Spleen (tissue), 11 donors: ENCODE results near the gene DMAP1. TPM values are rescaled to one million over a fixed set of nuclear protein-coding genes. Genes with fewer than 3 reads are reported as not detected.
"Not testable (repeated sequence)": the region's sequence is repeated elsewhere in the genome, so short reads cannot be mapped to it uniquely, and the experiment has no call there.

Experiments
- DNase-seq: peaks from one replicate; pipeline ENCODE4 v3.0.0-alpha.2; 2020
- H3K27ac ChIP-seq, 8 donors: fragments of 200-600 bp; sonication (generic) in 7 of 8; 1 replicate in 4 of 8; 2 replicates in 4 of 8; pipeline versions ENCODE4 v1.5.0 to v1.8.0; 2016 to 2021; ENCODE audit warnings: inconsistent platforms in 4 of 8, mild to moderate bottlenecking in 4 of 8, moderate library complexity in 1 of 8
- H3K27me3 ChIP-seq, 7 donors: fragments of 200-600 bp; sonication (generic) in 6 of 7; replicated peaks in 1 of 7; 1 replicate in 4 of 7; 2 replicates in 3 of 7; pipeline versions ENCODE4 v1.5.0 to v1.8.0; 2016 to 2021; ENCODE audit warnings: inconsistent platforms in 3 of 7, mild to moderate bottlenecking in 1 of 7
- H3K36me3 ChIP-seq, 6 donors: fragments of 200-600 bp; sonication (generic) in 5 of 6; 1 replicate in 4 of 6; 2 replicates in 2 of 6; pipeline versions ENCODE4 v1.5.0 to v1.8.0; 2016 to 2021; ENCODE audit warnings: inconsistent platforms in 2 of 6
- H3K4me1 ChIP-seq, 6 donors: fragments of 200-600 bp; sonication (generic) in 5 of 6; 1 replicate in 3 of 6; 2 replicates in 3 of 6; pipeline versions ENCODE4 v1.5.0 to v1.8.0; 2016 to 2021; ENCODE audit warnings: inconsistent platforms in 3 of 6
- H3K4me3 ChIP-seq, 8 donors: fragments of 200-600 bp; sonication (generic) in 7 of 8; 1 replicate in 4 of 8; 2 replicates in 4 of 8; pipeline versions ENCODE4 v1.5.0 to v1.8.0; 2016 to 2021; ENCODE audit warnings: inconsistent platforms in 4 of 8, mild to moderate bottlenecking in 4 of 8, moderate library complexity in 2 of 8
- H3K9me3 ChIP-seq, 8 donors: fragments of 200-600 bp; sonication (generic) in 7 of 8; 1 replicate in 4 of 8; 2 replicates in 4 of 8; pipeline versions ENCODE4 v1.5.0 to v1.8.0; 2016 to 2021; ENCODE audit warnings: inconsistent platforms in 4 of 8
- CTCF ChIP-seq, 11 experiments: fragments of 200-600 bp in 7 of 11; fragments of 450-650 bp in 4 of 11; sonication (generic) in 4 of 11; IDR thresholded peaks in 8 of 11; conservative IDR thresholded peaks in 3 of 11; 1 replicate in 7 of 11; 2 replicates in 4 of 11; pipeline versions ENCODE4 v1.4.0 to v1.8.0; 2016 to 2021; ENCODE audit warnings: antibody characterized with exemption in 11 of 11, inconsistent platforms in 4 of 11, mild to moderate bottlenecking in 1 of 11
- POLR2A ChIP-seq, 3 donors: fragments of 450-650 bp; IDR thresholded peaks; one replicate each; pipeline ENCODE4 v1.5.1; 2017; ENCODE audit warnings: antibody characterized with exemption in 3 of 3, mild to moderate bottlenecking in 1 of 3
- POLR2AphosphoS5 ChIP-seq, 3 donors: sonication (generic); formaldehyde crosslinking; IDR thresholded peaks; one replicate each; pipeline ENCODE4 v1.5.1; 2017; ENCODE audit warnings: antibody characterized with exemption in 3 of 3
- WGBS, 5 donors: extraction: QIAGEN DNeasy Blood & Tissue Kit in 3 of 5; methylation state at CpG; one replicate each; pipeline versions ENCODE4 v1.1.5 to v1.1.7; 2013 to 2018; 5-methylcytosine and 5-hydroxymethylcytosine counted together
- intact Hi-C: fragments of 100-400 bp; cut with DNase I; formaldehyde crosslinking; loops from one replicate; pipeline ENCODE4 v1.15.0; 2023; ENCODE audit warnings: low total_unique reads
- polyA plus RNA-seq, 3 donors: library from polyadenylated mRNA; stranded (reverse); fragments of 200-250 nt; gene quantifications; one replicate each; pipeline ENCODE4 v1.2.1, GENCODE V29; 2013
- total RNA-seq, 7 donors: library from RNA; depleted of rRNA in 3 of 7; stranded (reverse); fragments of >200 nt in 3 of 7; fragmentation: NEBNext Ultra II Directional in 4 of 7; extraction: Animal tissue kit (Norgen Biotek cat#: 25700) in 4 of 7; gene quantifications; one replicate each; pipeline versions ENCODE4 v1.1.0 to v1.2.1, GENCODE V29; 2016 to 2021
- donor health status: healthy with polysubstance abuse.
- donor health status: DM: no; HTN: no; CAD: no; lungs with moderate emphysema.
- donor health status: DM: no; HTN: no; CAD: no.
- donor health status: Bipolar disorder and iron deficiency.
- donor health status: healthy.
- donor health status: DM: no; HTN: no; CAD: no.
- donor health status: DM: yes; HTN: yes; CAD: no.

DMAP1 gene
- total and polyA plus RNA-seq, 10 donors: 37.8 to 84.6 (median 47.3) TPM

DNA sequence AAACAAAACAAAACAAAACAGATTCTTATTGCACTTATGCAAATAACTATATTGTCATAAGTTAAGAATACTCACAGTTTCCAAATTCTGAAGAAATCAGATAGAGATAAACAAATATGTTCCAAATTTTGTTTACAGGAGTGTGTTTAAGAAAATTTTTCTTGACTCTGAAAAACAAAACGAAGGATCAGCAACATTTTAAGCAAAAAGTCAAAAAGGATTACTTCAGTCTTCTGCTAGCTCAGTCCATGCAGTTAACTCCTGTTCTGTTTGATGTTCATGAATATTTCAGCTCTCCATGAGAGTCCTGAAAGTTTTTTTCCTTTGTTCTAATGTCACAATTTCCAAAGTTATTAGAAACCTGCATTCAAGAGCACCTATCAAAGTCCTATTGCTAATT, 38.6 kb upstream of the DMAP1 start:
- no peak for TF ChIP-seq CTCF (IDR thresholded peaks at IDR 0.05 in 8 of 11, conservative IDR thresholded peaks at IDR 0.05 in 3 of 11)
- TF ChIP-seq POLR2AphosphoS5 (IDR thresholded peaks at IDR 0.05): no peak
- no peak for TF ChIP-seq POLR2A (IDR thresholded peaks at IDR 0.05)
- Histone ChIP-seq H3K27ac (no peak overlapping the region), H3K27me3 (peaks cover 0 to 27% (median 0%) of the 10 kb centered on the region in 7 donors), H3K36me3 (no peaks in the 10 kb centered on the region), H3K4me1 (no peaks in the 10 kb centered on the region), H3K4me3 (no peak overlapping the region), H3K9me3 (peaks cover 0 to 30% (median 19%) of the 10 kb centered on the region in 8 donors)
- intact Hi-C loops: no loop called here
- DNase-seq: no peak
- WGBS, 5 donors: 65 to 83% (median 76%) methylated on average over 1 of the region's 1 CpG

DNA sequence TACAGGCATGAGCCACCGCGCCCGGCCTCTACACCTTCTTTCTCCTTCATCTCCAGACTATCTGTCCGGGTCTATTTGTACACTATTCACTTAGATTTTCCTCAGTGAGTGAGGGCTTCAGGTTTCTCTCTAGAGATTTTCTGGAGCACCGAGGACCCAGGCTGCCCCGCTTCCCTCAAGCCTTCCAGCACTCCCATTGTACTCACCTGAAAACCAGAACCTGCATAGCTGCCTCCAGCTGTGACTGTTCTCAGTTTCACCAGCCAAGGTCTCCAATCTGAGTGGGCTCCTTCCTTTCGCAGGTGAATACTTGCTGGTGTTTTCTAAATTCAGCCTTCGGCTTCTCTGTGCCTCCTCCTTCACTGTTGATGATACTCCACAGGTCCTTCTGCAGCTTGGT, 12.9 kb upstream of the DMAP1 start:
- Histone ChIP-seq H3K4me1 (no peaks in the 10 kb centered on the region), H3K27ac (no peak overlapping the region), H3K27me3 (no peaks in the 10 kb centered on the region), H3K4me3 (no peak overlapping the region), H3K36me3 (no peaks in the 10 kb centered on the region), H3K9me3 (no peaks in the 10 kb centered on the region)
- intact Hi-C loops: no loop called here
- no peak for TF ChIP-seq POLR2A (IDR thresholded peaks at IDR 0.05)
- no peak for TF ChIP-seq CTCF (IDR thresholded peaks at IDR 0.05 in 8 of 11, conservative IDR thresholded peaks at IDR 0.05 in 3 of 11)
- TF ChIP-seq POLR2AphosphoS5 (IDR thresholded peaks at IDR 0.05): no peak
- no peak for DNase-seq
- WGBS, 5 donors: 84 to 96% (median 93%) methylated on average over 8 of the region's 8 CpGs

DNA sequence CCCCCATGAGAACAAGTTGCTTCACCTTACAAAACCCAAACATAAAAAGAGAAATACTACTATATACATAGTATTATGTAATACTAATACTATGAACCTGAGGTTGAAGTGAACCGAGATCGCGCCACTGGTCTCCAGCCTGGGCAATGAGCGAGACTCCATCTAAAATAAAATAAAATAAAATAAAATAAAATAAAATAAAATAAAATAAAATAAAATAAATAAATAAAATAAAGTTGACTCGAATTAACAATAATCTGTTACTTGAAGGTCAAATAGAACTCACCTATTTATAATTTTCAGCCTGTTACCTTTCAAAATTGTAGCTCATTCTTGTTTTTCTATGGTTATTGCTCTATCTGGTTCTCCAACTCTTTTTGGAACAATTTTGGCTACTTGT, 6.7 kb upstream of the DMAP1 start:
- H3K4me3 ChIP-seq, H3K9me3 ChIP-seq, DNase-seq, H3K27me3 ChIP-seq, H3K36me3 ChIP-seq, intact Hi-C loops, H3K27ac ChIP-seq, H3K4me1 ChIP-seq: not testable (repeated sequence)
- 71 to 91% (median 83%) methylated on average over 5 of the region's 5 CpGs for WGBS, 5 donors

DNA sequence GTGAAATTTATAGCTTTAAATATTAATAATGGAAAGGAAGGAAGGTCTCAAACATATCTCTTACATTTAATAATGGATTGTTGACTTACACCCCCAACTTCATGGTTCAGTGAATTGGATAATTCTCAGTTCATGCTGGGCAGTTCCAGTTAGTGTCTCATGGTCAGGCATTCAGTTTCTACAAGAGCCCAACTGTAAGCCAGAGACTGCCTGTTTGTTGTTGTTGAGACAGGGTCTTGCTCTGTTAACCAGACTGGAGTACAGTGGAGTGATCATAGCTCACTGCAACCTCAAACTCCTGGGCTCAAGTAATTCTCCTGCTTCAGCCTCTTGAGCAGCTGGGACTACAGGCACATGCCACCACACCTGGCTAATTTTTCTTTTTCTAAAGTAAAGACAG, 5.0 kb upstream of the DMAP1 start:
- no peak for DNase-seq
- H3K4me3 ChIP-seq: no peak overlapping the region
- TF ChIP-seq POLR2A (IDR thresholded peaks at IDR 0.05): no peak
- TF ChIP-seq CTCF (IDR thresholded peaks at IDR 0.05 in 8 of 11, conservative IDR thresholded peaks at IDR 0.05 in 3 of 11): no peak
- no peak for TF ChIP-seq POLR2AphosphoS5 (IDR thresholded peaks at IDR 0.05)
- no peaks in the 10 kb centered on the region for H3K36me3 ChIP-seq
- H3K4me1 ChIP-seq: peaks cover 4 to 14% (median 8%) of the 10 kb centered on the region in 6 donors
- H3K27ac ChIP-seq: no peak overlapping the region
- H3K27me3 ChIP-seq: no peaks in the 10 kb centered on the region
- no peaks in the 10 kb centered on the region for H3K9me3 ChIP-seq
- intact Hi-C loops: no loop called here

GRCh38 chr1:44210595-44210994, 2.7 kb upstream of the DMAP1 start:
- 96 to 100% (median 100%) methylated on average over 1 of the region's 1 CpG for WGBS, 5 donors
- intact Hi-C loops: no loop called here
- no peak overlapping the region for H3K4me3 ChIP-seq
- H3K4me1 ChIP-seq: peaks cover 12 to 31% (median 24%) of the 10 kb centered on the region in 6 donors
- H3K27me3 ChIP-seq: no peaks in the 10 kb centered on the region
- H3K36me3 ChIP-seq: peaks cover 0 to 12% (median 9%) of the 10 kb centered on the region in 6 donors
- no peak for DNase-seq
- TF ChIP-seq CTCF (IDR thresholded peaks at IDR 0.05 in 8 of 11, conservative IDR thresholded peaks at IDR 0.05 in 3 of 11) (no peak), POLR2AphosphoS5 (IDR thresholded peaks at IDR 0.05) (no peak)
- no peaks in the 10 kb centered on the region for H3K9me3 ChIP-seq
- no peak overlapping the region for H3K27ac ChIP-seq
